ENCODE measurements around the gene SSNA1. TPM values are rescaled to one million over a fixed set of nuclear protein-coding genes. Genes with fewer than 3 reads are reported as not detected.

The SSNA1 gene
- total RNA-seq, 4 donors from 2014 or later, result 26.7 to 69.3 (median 55.8) TPM

- no peak for TF ChIP-seq CTCF (IDR thresholded peaks at IDR 0.05; ENCODE audit: low read depth)
These were observed 40.2 kb upstream of the SSNA1 start for GRCh38 chr9:137148242-137148641.

- no peak for TF ChIP-seq CTCF (IDR thresholded peaks at IDR 0.05; ENCODE audit: low read depth)
These were observed 39.8 kb upstream of the SSNA1 start for GRCh38 chr9:137148661-137149060.

- no peak for TF ChIP-seq CTCF (IDR thresholded peaks at IDR 0.05; ENCODE audit: low read depth)
These were observed 39.1 kb upstream of the SSNA1 start for GRCh38 chr9:137149363-137149762.

GRCh38 chr9:137149942-137150616, 38.4 kb upstream of the SSNA1 start:
- TF ChIP-seq CTCF (IDR thresholded peaks at IDR 0.05; ENCODE audit: low read depth), result no peak

- TF ChIP-seq CTCF (IDR thresholded peaks at IDR 0.05; ENCODE audit: low read depth), result no peak
These were observed 37.6 kb upstream of the SSNA1 start for GRCh38 chr9:137150617-137151457.

GRCh38 chr9:137152844-137153405, 35.6 kb upstream of the SSNA1 start:
- no peak for TF ChIP-seq CTCF (IDR thresholded peaks at IDR 0.05; ENCODE audit: low read depth)
